ENCODE data around the gene UBA52. TPM values are rescaled to one million over a fixed set of nuclear protein-coding genes. Genes with fewer than 3 reads are reported as not detected.
A peak's percentile ranks its signal among the peaks of the same experiment; 100 is the strongest.
"Not testable (repeated sequence)": the region's sequence is repeated elsewhere in the genome, so short reads cannot be mapped to it uniquely, and the experiment has no call there.

The UBA52 gene
- total RNA-seq, 6 donors from 2014 or later = 127 to 988 (median 458) TPM

DNA sequence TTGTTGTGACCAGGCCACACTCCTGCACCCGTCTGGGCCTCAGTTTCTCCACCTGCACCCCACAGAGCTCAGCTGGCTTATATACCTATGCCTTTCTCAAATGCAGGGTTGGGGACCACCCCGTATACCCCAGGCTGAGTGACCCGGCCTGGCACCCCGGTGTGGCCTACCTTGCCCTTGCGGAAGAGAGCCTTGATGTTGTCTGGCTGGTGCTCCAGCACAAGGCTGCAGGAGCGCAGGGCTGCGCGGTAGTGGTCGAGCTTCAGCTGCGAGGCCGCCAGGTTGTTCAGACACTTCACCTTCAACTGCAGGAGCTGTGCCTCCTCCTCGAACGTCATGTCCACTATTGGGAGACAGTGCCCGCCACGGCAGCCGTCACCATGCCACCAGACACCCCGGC lies 34.2 kb upstream of the UBA52 start:
- WGBS, 2 donors = 95% methylated on average over 17 of the region's 17 CpGs

DNA sequence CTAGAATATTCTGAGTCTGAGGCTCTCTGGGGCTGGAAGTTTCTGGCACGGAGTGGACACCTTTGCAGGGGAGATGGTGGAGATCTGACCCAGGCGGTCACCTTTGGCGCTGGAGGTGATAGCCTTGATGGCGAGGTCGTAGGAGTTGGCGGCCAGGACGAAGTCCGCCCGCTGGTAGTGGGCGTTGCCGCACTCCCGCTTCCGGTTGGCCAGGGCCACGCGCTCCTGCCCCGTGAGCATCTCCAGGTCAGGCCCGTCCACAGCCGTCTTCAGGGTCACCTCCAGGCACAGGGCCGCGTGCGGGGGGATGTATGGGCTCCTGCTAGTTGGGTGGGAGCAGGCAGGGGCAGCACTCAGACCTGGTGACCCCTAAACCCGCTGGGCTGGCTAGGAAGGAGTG lies 33.5 kb upstream of the UBA52 start:
- Histone ChIP-seq H3K4me1 (peaks cover 7 to 17% (median 10%) of the 10 kb centered on the region in 4 donors), H3K4me3 (no peak overlapping the region), H3K27ac (no peak overlapping the region), H3K9me3 (no peaks in the 10 kb centered on the region), H3K27me3 (no peaks in the 10 kb centered on the region), H3K36me3 (peaks cover 12 to 78% (median 46%) of the 10 kb centered on the region in 4 donors)
- peak in 1 of 2 donors; percentile 77 for DNase-seq
- ATAC-seq (ENCODE audit: low FRiP score in 2 of 2) = no peak
- TF ChIP-seq POLR2AphosphoS5 (IDR thresholded peaks at IDR 0.05) (no peak), EP300 (IDR thresholded peaks at IDR 0.05) (no peak), POLR2A (IDR thresholded peaks at IDR 0.05) (no peak)
- TF ChIP-seq, protein P1, sequence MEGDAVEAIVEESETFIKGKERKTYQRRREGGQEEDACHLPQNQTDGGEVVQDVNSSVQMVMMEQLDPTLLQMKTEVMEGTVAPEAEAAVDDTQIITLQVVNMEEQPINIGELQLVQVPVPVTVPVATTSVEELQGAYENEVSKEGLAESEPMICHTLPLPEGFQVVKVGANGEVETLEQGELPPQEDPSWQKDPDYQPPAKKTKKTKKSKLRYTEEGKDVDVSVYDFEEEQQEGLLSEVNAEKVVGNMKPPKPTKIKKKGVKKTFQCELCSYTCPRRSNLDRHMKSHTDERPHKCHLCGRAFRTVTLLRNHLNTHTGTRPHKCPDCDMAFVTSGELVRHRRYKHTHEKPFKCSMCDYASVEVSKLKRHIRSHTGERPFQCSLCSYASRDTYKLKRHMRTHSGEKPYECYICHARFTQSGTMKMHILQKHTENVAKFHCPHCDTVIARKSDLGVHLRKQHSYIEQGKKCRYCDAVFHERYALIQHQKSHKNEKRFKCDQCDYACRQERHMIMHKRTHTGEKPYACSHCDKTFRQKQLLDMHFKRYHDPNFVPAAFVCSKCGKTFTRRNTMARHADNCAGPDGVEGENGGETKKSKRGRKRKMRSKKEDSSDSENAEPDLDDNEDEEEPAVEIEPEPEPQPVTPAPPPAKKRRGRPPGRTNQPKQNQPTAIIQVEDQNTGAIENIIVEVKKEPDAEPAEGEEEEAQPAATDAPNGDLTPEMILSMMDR (IDR thresholded peaks at IDR 0.05) = no peak
- WGBS, 2 donors = 88 to 100% methylated on average over 1 to 5 of the region's 22 CpGs

More for the DNA sequence above, 34.2 kb upstream of the UBA52 start:
- Histone ChIP-seq H3K27ac (no peak overlapping the region), H3K4me1 (peaks cover 6 to 15% (median 8%) of the 10 kb centered on the region in 4 donors), H3K36me3 (peaks cover 17 to 85% (median 53%) of the 10 kb centered on the region in 4 donors), H3K4me3 (no peak overlapping the region), H3K27me3 (no peaks in the 10 kb centered on the region), H3K9me3 (no peaks in the 10 kb centered on the region)
- no peak for DNase-seq
- no peak for TF ChIP-seq POLR2AphosphoS5 (IDR thresholded peaks at IDR 0.05)
- TF ChIP-seq, protein P1 (IDR thresholded peaks at IDR 0.05) = no peak
- TF ChIP-seq POLR2A (IDR thresholded peaks at IDR 0.05) = no peak
- no peak for TF ChIP-seq EP300 (IDR thresholded peaks at IDR 0.05)
- no peak for ATAC-seq (ENCODE audit: low FRiP score in 2 of 2)

DNA sequence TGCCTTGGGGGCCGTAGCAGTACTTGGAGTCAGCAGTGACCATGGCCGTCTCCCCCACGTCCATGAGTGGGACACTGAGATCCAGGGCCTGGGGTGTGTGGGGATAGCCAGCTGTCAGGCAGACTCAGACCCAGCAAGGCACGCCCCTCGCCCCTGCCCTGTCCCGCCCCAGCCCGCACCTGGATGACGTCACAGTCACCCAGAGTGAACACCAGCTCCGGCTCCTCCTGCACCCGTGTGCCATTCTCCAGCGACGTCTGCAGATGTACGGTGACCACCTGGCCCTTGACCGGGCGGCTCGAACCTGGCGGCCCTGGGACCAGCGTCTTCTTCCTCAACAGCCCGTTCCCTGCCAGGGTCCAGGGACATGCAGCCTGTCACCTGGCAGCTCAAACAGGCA lies 32.3 kb upstream of the UBA52 start:
- Histone ChIP-seq H3K4me3 (no peak overlapping the region), H3K9me3 (no peaks in the 10 kb centered on the region), H3K4me1 (peaks cover 13 to 26% (median 17%) of the 10 kb centered on the region in 4 donors), H3K27me3 (no peaks in the 10 kb centered on the region), H3K27ac (no peak overlapping the region), H3K36me3 (peaks cover 12 to 68% (median 41%) of the 10 kb centered on the region in 4 donors)
- TF ChIP-seq POLR2AphosphoS5 (IDR thresholded peaks at IDR 0.05) (no peak), EP300 (IDR thresholded peaks at IDR 0.05) (no peak), POLR2A (IDR thresholded peaks at IDR 0.05) (no peak)
- TF ChIP-seq, protein P1 (IDR thresholded peaks at IDR 0.05) = no peak
- no peak for DNase-seq
- 95 to 97% methylated on average over 13 to 18 of the region's 19 CpGs for WGBS, 2 donors
- ATAC-seq (ENCODE audit: low FRiP score in 2 of 2) = no peak

DNA sequence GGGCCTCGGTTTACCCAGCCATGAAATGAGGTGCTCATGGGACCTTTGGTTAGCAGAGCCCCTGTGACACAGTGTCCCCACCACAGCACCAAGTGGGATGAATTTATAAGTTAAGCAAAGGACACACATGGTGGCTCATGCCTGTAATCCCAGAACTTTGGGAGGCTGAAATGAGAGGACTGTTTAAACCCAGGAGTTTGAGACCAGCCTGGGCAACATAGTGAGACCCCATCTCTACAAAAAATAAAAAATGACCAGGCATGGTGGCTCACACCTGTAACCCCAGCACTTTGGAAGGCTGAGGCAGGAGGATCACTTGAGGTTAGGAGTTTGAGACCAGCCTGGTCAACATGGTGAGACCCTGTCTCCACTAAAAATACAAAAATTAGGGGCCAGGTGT lies 31.5 kb upstream of the UBA52 start:
- DNase-seq; H3K27ac ChIP-seq; H3K4me3 ChIP-seq; H3K27me3 ChIP-seq; ATAC-seq (ENCODE audit: low FRiP score in 2 of 2); H3K9me3 ChIP-seq: not testable (repeated sequence)
- peaks cover 13 to 28% (median 17%) of the 10 kb centered on the region in 4 donors for H3K4me1 ChIP-seq
- peaks cover 12 to 62% (median 37%) of the 10 kb centered on the region in 4 donors for H3K36me3 ChIP-seq
- WGBS, 2 donors = 92 to 100% methylated on average over 1 of the region's 1 CpG

DNA sequence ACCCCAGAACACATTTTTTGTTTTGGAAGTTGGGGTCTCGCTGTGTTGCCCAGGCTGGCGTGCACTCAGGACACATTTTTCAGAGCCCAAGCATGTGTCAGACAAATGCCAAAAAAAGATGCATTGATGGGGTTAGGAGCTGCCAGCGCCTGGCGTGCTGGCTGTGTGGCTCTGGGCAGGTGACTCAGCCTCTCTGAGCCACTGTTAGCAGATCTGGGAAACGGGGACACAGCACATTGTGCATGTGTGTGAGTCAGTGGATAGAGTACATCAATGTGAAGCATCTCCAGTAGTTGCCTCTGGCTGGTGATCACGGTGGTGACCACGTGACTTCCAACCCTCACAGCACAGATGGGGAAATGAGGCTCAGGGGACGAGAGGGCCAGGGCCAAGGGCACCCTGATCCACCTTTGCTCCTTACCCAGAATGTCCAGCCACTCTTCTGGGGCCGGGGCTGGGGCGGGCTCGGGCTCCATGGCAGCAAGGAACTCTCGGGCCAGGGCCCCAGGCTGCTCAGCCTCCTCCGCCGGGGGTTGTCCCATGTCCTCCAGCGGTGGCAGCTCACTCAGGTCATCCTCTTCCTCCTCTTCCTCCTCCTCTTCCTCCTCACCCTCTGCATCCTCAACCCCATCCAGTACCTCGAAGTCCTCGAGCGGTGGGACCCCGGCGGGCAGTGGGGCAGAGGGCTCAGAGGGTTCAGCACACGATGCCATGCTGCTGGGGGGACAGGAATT lies 30.2 kb upstream of the UBA52 start:
- Histone ChIP-seq H3K4me3 (no peak overlapping the region), H3K27me3 (no peaks in the 10 kb centered on the region), H3K4me1 (peaks cover 13 to 28% (median 17%) of the 10 kb centered on the region in 4 donors), H3K27ac (peak overlapping the region in 2 of 4 donors; percentile 92 to 97), H3K9me3 (no peaks in the 10 kb centered on the region), H3K36me3 (peaks cover 9 to 52% (median 28%) of the 10 kb centered on the region in 4 donors)
- DNase-seq (peak in 1 of 2 donors; percentile 76), ATAC-seq (ENCODE audit: low FRiP score in 2 of 2) (no peak)
- WGBS, 2 donors = 88% methylated on average over 21 of the region's 21 CpGs
- TF ChIP-seq POLR2A (IDR thresholded peaks at IDR 0.05) = no peak
- no peak for TF ChIP-seq POLR2AphosphoS5 (IDR thresholded peaks at IDR 0.05)
- TF ChIP-seq, protein P1 (IDR thresholded peaks at IDR 0.05) = no peak
